HepG2 (cell line): Measurements from ENCODE around the gene ZNF616. TPM values are rescaled to one million over a fixed set of nuclear protein-coding genes. Genes with fewer than 3 reads are reported as not detected.
A peak's percentile ranks its signal among the peaks of the same experiment; 100 is the strongest.

Experiments
- ARID3A ChIP-seq: IDR thresholded peaks from 2 replicates; pipeline ENCODE4 v1.6.1; 2012; ENCODE audit warnings: low read depth, low read length, improper control_type of control experiment
- ARNT2 ChIP-seq: sonication (generic); formaldehyde crosslinking; IDR thresholded peaks from 2 replicates; pipeline ENCODE4 v1.8.0; 2022; ENCODE audit warnings: mild to moderate bottlenecking, low read depth, missing genetic modification reagents, moderate library complexity
- DNMT3B ChIP-seq: conservative IDR thresholded peaks from 2 replicates; pipeline ENCODE4 v1.6.1; 2016; ENCODE audit warnings: missing biosample characterization, control low read depth
- ELF4 ChIP-seq: sonication (generic); formaldehyde crosslinking; IDR thresholded peaks from 2 replicates; pipeline ENCODE4 v1.5.0; 2020; ENCODE audit warnings: missing genetic modification reagents, mild to moderate bottlenecking, moderate library complexity, borderline replicate concordance
- FUBP1 ChIP-seq: sonication (generic); formaldehyde crosslinking; IDR thresholded peaks from 2 replicates; pipeline ENCODE4 v1.5.1; 2020; ENCODE audit warnings: missing genetic modification reagents, mild to moderate bottlenecking, borderline replicate concordance
- IKZF5 ChIP-seq: IDR thresholded peaks from 2 replicates; pipeline ENCODE4 v1.6.1; 2018; ENCODE audit warnings: missing genetic modification reagents, mild to moderate bottlenecking, missing compliant biosample characterization
- MZF1 ChIP-seq: sonication (generic); formaldehyde crosslinking; IDR thresholded peaks from 2 replicates; pipeline ENCODE4 v1.8.1; 2023; ENCODE audit warnings: mild to moderate bottlenecking, missing genetic modification reagents, borderline replicate concordance
- NFYC ChIP-seq: IDR thresholded peaks from 2 replicates; pipeline ENCODE4 v1.6.1; 2016; ENCODE audit warnings: missing genetic modification reagents, missing compliant biosample characterization
- PAX8 ChIP-seq: sonication (generic); formaldehyde crosslinking; IDR thresholded peaks from 2 replicates; pipeline ENCODE4 v1.8.0; 2022; ENCODE audit warnings: mild to moderate bottlenecking, missing genetic modification reagents, borderline replicate concordance
- REPIN1 ChIP-seq: sonication (generic); formaldehyde crosslinking; IDR thresholded peaks from 2 replicates; pipeline ENCODE4 v1.8.0; 2022; ENCODE audit warnings: missing genetic modification reagents, low read depth, mild to moderate bottlenecking, borderline replicate concordance
- RFX3 ChIP-seq: IDR thresholded peaks from 2 replicates; pipeline ENCODE4 v1.6.1; 2016; ENCODE audit warnings: missing biosample characterization, missing genetic modification reagents
- SIN3A ChIP-seq: IDR thresholded peaks from 2 replicates; pipeline ENCODE4 v1.6.1; 2011; ENCODE audit warnings: low read depth, mild to moderate bottlenecking, control low read depth, low read length, borderline replicate concordance
- SSRP1 ChIP-seq: IDR thresholded peaks from 2 replicates; pipeline ENCODE4 v1.6.1; 2016; ENCODE audit warnings: control low read depth
- TGIF2 ChIP-seq: IDR thresholded peaks from 2 replicates; pipeline ENCODE4 v1.6.1; 2016; ENCODE audit warnings: control low read depth, missing compliant biosample characterization
- ZBTB46 ChIP-seq: sonication (generic); formaldehyde crosslinking; IDR thresholded peaks from 2 replicates; pipeline ENCODE4 v1.4.0; 2020; ENCODE audit warnings: mild to moderate bottlenecking, missing genetic modification reagents, borderline replicate concordance
- ZFY ChIP-seq: sonication (generic); formaldehyde crosslinking; IDR thresholded peaks from 2 replicates; pipeline ENCODE4 v1.4.0; 2020; ENCODE audit warnings: missing genetic modification reagents
- ZKSCAN1 ChIP-seq: fragments of 150-350 bp; IDR thresholded peaks from 2 replicates; pipeline ENCODE4 v1.6.1; 2014; ENCODE audit warnings: low read length
- ZKSCAN5 ChIP-seq: sonication (generic); formaldehyde crosslinking; IDR thresholded peaks from 2 replicates; pipeline ENCODE4 v1.5.1; 2020; ENCODE audit warnings: mild to moderate bottlenecking, missing genetic modification reagents
- ZNF101 ChIP-seq: sonication (generic); formaldehyde crosslinking; IDR thresholded peaks from 2 replicates; pipeline ENCODE4 v1.4.0; 2020; ENCODE audit warnings: mild to moderate bottlenecking, low read depth, missing genetic modification reagents, borderline replicate concordance
- ZNF234 ChIP-seq: sonication (generic); formaldehyde crosslinking; conservative IDR thresholded peaks from 2 replicates; pipeline ENCODE4 v1.5.1; 2020; ENCODE audit warnings: mild to moderate bottlenecking, missing genetic modification reagents
- ZNF451 ChIP-seq: sonication (generic); formaldehyde crosslinking; IDR thresholded peaks from 2 replicates; pipeline ENCODE4 v1.5.0; 2020; ENCODE audit warnings: mild to moderate bottlenecking, missing genetic modification reagents
- ZNF724P ChIP-seq: sonication (generic); formaldehyde crosslinking; IDR thresholded peaks from 2 replicates; pipeline ENCODE4 v1.8.0; 2022; ENCODE audit warnings: missing genetic modification reagents, borderline replicate concordance
- ZNF747 ChIP-seq: sonication (generic); formaldehyde crosslinking; IDR thresholded peaks from 2 replicates; pipeline ENCODE4 v1.8.1; 2023; ENCODE audit warnings: missing genetic modification reagents, mild to moderate bottlenecking, borderline replicate concordance
- ZNF776 ChIP-seq: sonication (generic); formaldehyde crosslinking; IDR thresholded peaks from 2 replicates; pipeline ENCODE4 v1.4.0; 2020; ENCODE audit warnings: mild to moderate bottlenecking, missing genetic modification reagents
- ZSCAN20 ChIP-seq: sonication (generic); formaldehyde crosslinking; IDR thresholded peaks from 2 replicates; pipeline ENCODE4 v1.4.0; 2020; ENCODE audit warnings: missing genetic modification reagents, mild to moderate bottlenecking, borderline replicate concordance
- polyA plus RNA-seq, 8 experiments: library from polyadenylated mRNA; depleted of rRNA in 3 of 8; stranded (reverse) in 7 of 8; unstranded in 1 of 8; fragments of >200 nt; fragmentation: Illumina TruSeq in 4 of 8; extraction: Trizol in 4 of 8; gene quantifications; 2 replicates each; pipeline versions ENCODE4 v1.2.1 to v1.2.3, GENCODE V29; 2011 to 2016; ENCODE audit warnings: low read depth in 4 of 8, missing spikeins in 1 of 8, mixed read lengths in 1 of 8; ENCODE audit not compliant: insufficient read depth in 1 of 8
- total RNA-seq, 5 experiments: library from RNA; depleted of rRNA; stranded (reverse); fragments of >200 nt; fragmentation: Illumina TruSeq; extraction: Trizol; gene quantifications; 2 replicates each; pipeline ENCODE4 v1.2.3, GENCODE V29; 2016; ENCODE audit warnings: low read depth in 1 of 5

ZNF616 gene
- total and polyA plus RNA-seq, 2 of the 13 experiments (the other 11 are each of a cell fraction or from before 2014, with no cell fraction given): 2.2 to 10.4 TPM

- TF ChIP-seq DNMT3B (CRISPR knock-in tag): no peak
- no peak for TF ChIP-seq REPIN1 (CRISPR knock-in tag)
- no peak for TF ChIP-seq ZNF776
- no peak for TF ChIP-seq ZNF234 (CRISPR knock-in tag)
- TF ChIP-seq ZNF724P: 0 out of 2 replicates have a peak, but pooled peaks have one; percentile 3
- TF ChIP-seq TGIF2: peak; percentile 58; the same call in 1 of the 2 replicates
- peak; percentile 68; the same call in 1 of the 2 replicates for TF ChIP-seq SIN3A
- TF ChIP-seq ZFY (CRISPR knock-in tag): no peak
- no peak for TF ChIP-seq ZNF451 (CRISPR knock-in tag)
- 0 out of 2 replicates have a peak, but pooled peaks have one; percentile 41 for TF ChIP-seq ZNF747 (CRISPR knock-in tag)
- no peak for TF ChIP-seq NFYC (CRISPR knock-in tag)
- no peak for TF ChIP-seq PAX8
- no peak for TF ChIP-seq IKZF5 (CRISPR knock-in tag)
- no peak for TF ChIP-seq SSRP1 (CRISPR knock-in tag)
- TF ChIP-seq MZF1 (CRISPR knock-in tag): no peak
- no peak for TF ChIP-seq ZKSCAN1
- no peak for TF ChIP-seq ZKSCAN5 (CRISPR knock-in tag)
- 0 out of 2 replicates have a peak, but pooled peaks have one; percentile 8 for TF ChIP-seq ELF4 (CRISPR knock-in tag)
- no peak for TF ChIP-seq RFX3 (CRISPR knock-in tag)
- no peak for TF ChIP-seq ARID3A
- no peak for TF ChIP-seq ZNF101 (CRISPR knock-in tag)
- no peak for TF ChIP-seq FUBP1 (CRISPR knock-in tag)
- TF ChIP-seq ARNT2 (CRISPR knock-in tag): no peak
- TF ChIP-seq ZSCAN20 (CRISPR knock-in tag): no peak
- TF ChIP-seq ZBTB46 (CRISPR knock-in tag): no peak
These were observed 433 bp upstream of the ZNF616 start (continued) for GRCh38 chr19:52140032-52140710.
